ENCODE results near the gene VAMP5. TPM values are rescaled to one million over a fixed set of nuclear protein-coding genes. Genes with fewer than 3 reads are reported as not detected.
A peak's percentile ranks its signal among the peaks of the same experiment; 100 is the strongest.
"Not testable (repeated sequence)": the region's sequence is repeated elsewhere in the genome, so short reads cannot be mapped to it uniquely, and the experiment has no call there.

VAMP5 gene
- total RNA-seq, 1 donor from 2014 or later, result 132 TPM

DNA sequence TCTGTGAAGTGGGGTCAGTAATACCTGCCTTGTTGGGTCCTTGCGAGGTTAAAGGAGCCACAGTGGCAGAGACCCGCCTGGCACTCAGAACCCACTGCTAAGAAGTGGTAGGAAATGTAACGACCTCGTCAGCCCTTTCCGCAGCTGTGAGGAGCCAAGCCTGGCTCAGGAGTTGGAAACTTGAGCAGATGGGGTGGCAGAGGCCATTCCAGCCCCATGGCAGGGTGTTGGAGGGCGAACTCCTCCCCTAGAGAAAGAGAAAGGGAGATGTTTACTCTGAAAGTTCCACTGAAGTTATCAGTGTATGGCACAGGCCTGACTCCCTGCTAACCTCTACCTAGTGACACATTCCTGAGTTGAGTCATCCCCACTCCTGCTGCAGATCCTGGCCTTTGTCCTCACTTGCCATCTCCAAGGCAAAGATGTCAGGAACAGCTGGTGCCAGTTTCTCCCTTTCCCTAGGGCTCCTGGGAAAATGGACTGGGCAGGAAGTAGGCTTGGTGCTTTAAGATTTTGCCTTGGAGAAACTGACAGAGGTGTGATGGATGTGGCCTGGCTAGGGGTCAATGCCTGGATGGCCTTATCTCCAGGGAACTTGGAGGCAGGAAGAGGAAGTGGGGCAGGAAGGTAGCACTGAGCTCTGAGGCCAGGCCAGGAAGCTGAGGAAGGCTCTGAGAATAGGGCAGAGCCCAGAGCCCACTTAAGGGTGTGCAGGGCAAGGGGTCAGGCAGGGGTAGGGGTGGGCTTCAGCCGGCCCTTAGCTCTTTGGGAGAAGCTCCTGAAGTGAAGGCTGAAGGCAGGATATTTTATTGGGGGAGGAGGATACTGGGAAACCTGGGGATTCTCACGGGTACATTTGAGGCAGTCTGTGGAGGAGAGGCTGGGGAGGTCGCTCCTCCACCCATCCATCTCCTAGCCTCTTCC lies 888 bp downstream of the VAMP5 start:
- peak; percentile 86 for DNase-seq

GRCh38 chr2:85585781-85586105 lies 1.5 kb downstream of the VAMP5 start:
- DNase-seq, result peak; percentile 29

- no peak for DNase-seq
Measured at GRCh38 chr2:85588236-85588635, 4.0 kb downstream of the VAMP5 start.

- no peak for DNase-seq
Measured at GRCh38 chr2:85588645-85589044, 4.4 kb downstream of the VAMP5 start.

DNA sequence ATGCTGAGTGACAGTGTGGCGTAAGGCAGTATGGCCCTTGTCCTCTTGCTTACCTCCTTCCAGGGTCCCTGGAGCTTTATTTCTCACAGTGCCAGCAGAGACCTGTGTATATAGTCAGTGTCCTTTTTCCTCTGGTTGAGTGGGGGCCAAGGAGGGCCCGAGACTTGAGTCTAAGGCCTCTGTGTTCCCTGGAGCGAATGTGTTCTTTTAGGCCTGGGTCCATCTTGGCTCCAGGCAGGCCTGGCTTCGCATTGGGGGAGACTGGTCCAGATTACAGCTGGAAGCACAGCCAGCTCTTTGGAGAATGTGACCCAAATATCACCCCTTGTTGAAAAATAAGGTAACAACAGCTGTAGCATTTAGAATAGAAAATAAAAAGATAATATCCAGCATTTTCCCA lies 5.0 kb downstream of the VAMP5 start:
- no peak for DNase-seq

DNA sequence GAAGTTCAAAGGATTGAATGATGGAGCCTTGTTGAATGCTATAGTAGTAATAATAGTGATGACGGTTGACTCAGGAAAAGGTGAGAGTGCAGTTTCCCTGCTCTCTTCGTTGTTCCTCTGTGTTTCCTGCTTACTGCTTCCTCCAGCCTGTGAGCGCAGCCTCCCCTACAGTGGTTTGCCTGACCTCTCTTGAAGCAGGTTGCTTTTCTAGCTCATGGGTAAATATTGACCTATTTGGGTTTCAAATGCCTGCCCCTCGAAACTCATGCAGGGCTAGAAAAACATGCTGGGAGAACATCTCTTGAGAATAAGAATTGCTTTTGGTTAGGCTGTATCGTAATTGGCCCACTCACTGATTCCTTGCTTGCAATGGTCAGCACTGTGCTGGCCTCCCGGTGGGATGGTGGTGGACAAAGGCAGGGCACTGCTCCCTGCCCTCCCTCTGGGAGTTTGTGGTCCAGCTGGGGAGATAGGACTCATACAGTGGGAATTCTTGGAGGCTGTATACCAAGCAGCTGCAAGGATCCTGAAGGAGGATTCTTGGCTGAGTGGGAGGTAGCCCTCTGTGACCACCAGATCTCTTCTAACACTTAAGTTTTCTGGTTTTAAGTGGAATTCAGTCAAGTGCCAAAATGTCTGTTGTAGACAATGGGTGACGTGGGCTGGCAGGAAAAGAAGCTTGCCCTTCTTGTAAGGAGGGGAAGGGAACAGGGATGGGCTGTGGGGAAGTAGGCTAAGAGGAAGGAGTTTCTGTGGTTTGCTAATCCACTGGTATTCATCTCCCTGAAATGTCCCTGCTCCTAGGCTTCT lies 6.0 kb downstream of the VAMP5 start:
- DNase-seq, result peak; percentile 91

GRCh38 chr2:85590950-85591349 lies 6.7 kb downstream of the VAMP5 start:
- no peak for DNase-seq

DNA sequence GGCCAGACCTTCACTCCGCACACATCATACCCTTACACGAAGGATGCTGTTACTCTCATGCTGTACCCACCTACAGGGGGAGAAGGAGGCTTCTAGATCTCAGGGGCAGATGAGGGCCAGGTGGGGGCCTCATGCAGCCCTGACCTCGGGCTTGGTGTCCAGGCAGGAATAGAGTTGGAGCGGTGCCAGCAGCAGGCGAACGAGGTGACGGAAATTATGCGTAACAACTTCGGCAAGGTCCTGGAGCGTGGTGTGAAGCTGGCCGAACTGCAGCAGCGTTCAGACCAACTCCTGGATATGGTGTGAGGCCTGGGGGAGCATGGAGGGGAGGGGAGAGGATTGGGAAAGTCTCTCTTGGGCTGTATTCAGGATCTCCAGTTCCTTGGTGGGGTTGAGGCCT lies 7.3 kb downstream of the VAMP5 start:
- DNase-seq, result peak; percentile 63

DNA sequence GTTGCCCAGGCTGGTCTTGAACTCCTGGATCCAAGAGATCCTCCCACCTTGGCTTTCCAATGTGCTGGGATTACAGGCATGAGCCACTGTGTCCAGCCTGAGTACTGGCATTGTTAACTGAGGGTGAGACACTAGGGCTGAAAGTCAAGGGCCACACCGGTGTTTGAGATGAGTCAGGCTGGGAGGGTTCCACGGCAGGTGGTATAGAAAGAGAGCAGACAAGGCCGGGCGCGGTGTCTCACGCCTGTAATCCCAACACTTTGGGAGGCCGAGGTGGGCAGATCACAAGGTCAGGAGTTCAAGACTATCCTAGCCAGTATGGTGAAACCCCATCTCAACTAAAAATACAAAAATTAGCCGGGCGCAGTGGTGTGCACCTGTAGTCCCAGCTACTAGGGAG lies 8.1 kb downstream of the VAMP5 start:
- DNase-seq, result not testable (repeated sequence)

DNA sequence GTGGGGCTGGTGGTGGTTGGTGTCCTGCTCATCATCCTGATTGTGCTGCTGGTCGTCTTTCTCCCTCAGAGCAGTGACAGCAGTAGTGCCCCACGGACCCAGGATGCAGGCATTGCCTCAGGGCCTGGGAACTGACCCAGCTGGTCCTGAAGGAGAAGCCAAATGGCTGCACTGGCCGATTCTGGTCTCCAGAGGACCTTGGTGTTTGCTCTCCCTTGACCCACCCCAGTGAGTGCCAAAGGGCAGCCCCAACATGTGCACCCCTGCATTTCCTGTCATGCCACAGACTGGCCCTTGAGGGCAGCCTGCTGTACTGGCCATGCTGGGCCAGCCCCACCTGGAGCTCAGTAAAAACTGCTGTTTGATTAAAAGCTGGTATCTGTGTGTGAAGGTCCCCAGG lies 8.8 kb downstream of the VAMP5 start:
- no peak for DNase-seq

GRCh38 chr2:85594715-85595300 lies 10.6 kb downstream of the VAMP5 start:
- no peak for DNase-seq

DNA sequence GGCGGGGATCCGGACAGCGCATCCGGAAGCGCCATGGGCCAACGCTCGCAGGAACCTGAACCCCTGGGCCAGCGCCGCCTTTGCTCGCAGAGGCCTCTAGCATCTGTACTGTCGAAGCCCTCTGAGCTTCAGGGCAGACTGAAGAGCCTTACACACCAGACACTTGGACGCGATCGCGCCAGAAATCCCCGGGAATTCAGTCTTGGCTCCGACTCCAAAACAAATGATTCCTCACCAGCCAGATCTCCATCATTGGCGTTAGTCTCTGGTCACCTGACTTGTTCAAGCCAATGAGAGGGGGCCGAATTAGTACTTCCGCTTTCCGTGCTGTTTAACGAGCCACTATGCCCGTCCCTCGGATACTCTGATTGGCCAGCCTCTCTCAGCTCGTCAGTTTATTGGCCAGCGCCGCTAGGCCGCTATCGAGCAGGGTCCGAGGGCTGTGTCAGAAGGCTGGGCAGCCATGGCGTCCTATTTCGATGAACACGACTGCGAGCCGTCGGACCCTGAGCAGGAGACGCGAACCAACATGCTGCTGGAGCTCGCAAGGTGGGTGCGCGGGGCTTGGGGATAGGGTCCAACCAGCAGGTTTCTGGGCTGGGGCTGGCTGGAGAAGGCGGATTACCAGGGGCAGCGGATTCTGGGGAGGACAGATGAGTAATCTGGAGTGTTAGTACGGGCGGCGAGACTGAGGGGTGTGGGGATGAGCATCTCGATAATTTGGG lies 11.2 kb downstream of the VAMP5 start, which contains the start of gene RNF181:
TSS of gene RNF181 (plus strand) at position 445 of the 725 bp plus-strand sequence. CDS start at position 464, 19 bp downstream.
- peak; percentile 99 for DNase-seq

DNA sequence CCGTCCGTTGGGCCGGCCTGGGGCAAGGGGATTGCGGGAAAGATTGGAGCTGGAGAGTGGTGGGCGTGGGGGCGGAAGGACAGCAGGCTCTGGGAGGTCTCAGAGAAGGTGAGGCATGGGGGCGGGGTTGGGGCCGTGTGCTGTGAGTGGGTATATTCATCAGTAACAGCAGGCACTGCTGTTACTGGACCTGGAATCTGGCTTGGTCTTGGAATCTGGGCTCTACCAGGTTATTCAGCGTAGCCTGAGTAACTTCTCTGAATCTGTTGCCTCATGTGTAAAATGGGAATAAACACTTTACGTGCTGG lies 11.7 kb downstream of the VAMP5 start:
- no peak for DNase-seq

DNA sequence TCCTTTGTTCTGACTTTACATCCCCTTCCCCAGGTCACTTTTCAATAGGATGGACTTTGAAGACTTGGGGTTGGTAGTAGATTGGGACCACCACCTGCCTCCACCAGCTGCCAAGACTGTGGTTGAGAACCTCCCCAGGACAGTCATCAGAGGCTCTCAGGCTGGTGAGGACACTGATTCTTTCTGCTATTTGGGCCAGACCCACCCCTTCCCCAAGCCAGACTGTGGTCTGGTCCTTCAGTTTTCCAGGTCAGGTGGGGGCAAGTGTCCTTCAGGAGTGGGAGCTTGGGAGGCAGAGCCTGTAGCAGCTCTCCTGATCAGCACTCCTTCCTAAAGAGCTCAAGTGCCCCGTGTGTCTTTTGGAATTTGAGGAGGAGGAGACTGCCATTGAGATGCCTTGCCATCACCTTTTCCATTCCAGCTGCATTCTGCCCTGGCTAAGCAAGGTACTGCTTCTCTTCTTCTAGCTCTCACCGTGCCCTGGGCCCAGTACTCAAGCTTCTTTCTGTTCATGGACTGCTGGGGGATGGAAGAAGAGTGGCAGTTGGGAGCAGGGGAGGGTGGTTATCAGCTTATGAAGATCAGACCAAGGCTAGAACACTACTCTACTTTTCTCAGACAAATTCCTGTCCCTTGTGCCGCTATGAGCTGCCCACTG lies 12.4 kb downstream of the VAMP5 start:
- no peak for DNase-seq

- no peak for DNase-seq
Measured at GRCh38 chr2:85597241-85597640, 13.0 kb downstream of the VAMP5 start.

DNA sequence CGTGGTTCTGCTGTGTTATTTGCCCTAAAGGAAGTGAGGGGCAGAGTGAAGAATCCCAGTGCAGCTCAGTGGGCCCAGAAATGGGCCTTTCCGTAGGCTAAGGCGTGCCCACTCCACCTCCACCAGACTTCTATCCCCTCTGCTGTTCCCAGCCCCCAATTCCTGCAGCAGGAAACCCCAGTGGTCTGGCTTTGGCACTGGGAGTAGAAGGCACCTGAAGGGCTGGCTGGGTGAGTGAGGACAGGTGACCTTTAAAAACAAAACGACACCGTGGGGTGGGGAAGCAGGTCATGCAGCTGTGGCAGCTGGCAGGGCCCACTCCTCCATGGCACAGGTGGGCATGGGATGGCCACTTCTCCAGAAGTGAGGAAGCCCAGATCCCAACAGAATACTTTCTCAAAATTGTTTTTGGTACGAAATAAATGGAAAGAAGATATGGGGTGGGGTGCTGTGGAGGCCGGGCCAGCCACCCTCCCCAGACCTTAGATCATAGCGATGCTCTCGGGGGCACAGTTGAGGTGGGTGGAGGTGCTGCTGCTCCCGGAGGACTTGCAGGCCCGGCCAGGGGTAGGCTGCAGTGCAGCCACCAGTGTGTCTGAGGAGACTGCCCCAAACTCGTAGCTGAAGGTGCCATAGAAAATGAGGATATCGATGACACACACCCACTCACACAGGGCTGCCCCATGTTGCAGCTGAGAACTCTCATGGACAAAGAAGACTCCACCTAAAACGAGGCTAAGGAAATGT lies 14.5 kb downstream of the VAMP5 start:
- no peak for DNase-seq

GRCh38 chr2:85599468-85600234 lies 15.4 kb downstream of the VAMP5 start:
- no peak for DNase-seq

DNA sequence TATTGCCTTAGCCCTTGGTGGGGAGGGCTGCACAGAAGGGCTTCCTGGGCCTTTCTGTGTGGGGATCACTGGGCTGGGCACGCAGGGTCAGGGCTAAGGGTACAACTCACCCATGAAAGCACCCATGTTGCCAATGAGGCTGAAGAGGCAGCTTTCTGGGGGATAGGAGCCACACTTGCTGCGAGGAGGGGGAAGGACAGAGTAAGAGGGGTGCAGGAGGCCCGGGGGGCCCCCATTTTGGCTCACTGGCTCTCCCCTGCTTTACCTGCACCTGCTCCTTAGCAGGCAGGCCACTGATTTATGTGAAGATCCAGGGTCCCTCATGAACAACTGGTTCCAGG lies 16.0 kb downstream of the VAMP5 start:
- DNase-seq, result no peak

DNA sequence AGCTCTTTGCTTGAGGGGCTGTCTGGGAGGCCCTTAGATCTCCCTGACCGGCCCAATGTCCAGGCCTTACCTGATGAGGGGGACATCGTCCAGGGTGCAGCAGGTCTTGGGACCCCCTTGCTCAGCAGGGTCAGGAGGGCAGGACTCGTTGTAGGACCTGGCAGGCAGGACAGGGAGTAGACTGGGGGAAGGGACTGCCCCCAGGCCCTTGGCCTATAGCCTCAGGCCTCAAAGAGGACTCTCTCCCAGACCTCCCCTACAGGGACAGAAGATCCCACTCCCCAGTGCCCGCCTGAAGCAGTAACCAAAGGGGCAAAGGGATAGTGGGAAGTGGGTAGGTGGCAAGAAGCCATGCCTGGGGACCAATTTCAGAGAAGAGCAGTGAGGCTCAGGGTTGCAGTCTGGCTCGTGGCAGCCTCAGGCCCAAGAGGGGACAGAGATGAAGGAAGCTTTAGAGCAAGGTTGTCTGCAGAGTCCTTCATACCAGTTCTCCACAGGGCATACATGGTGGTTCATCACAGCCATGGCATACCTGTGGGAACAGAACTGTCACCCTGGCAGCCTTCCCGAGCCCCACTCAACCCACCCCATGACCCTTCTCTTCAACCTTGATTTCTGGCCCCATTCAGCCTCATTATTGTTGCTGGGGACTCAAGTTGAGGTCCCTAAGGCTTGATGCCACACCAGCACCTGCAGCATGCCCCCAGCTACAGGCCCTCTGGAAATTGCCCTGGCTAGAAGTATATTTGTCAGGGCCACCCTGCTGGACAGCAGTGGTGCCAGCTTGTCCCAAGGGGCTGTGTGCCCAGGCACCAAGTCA lies 16.9 kb downstream of the VAMP5 start:
- no peak for DNase-seq
